K562 (cell line): Measurements from ENCODE around the gene KCNC3. TPM values are rescaled to one million over a fixed set of nuclear protein-coding genes. Genes with fewer than 3 reads are reported as not detected.

Experiments used
- ATAC-seq: fragments of 200-7000 bp; cut with Tn5 transposase; 3 replicates; pipeline ENCODE4 v1.9.1; 2020; ENCODE audit warnings: moderate library complexity
- BruUV-seq: library from RNA; stranded (reverse); fragments of 400-500 nt; replicated peaks from 2 replicates; lab custom pipeline; 2021; lab: Mats Ljungman, UMichigan
- CTCF ChIA-PET: fragments of 300-600 bp; formaldehyde crosslinking; extraction: SDS; loops from one replicate; lab custom pipeline; 2021; ENCODE audit warnings: low intra/inter-chr PET ratio; lab: Yijun Ruan, JAX
- POLR2A ChIA-PET: fragments of 300-600, 350-650 bp; sonication (Branson Sonifier 250); formaldehyde crosslinking; extraction: SDS; loops from one replicate; lab custom pipeline; 2021; ENCODE audit warnings: antibody characterized with exemption, inconsistent platforms; lab: Yijun Ruan, JAX
- DNase-seq, 4 experiments: peaks; one replicate each; pipeline versions ENCODE4 v3.0.0 to v3.0.0-alpha.2; 2011 to 2018; ENCODE audit warnings: low spot score in 3 of 4, mixed read lengths in 3 of 4; ENCODE audit errors: extremely low read depth in 1 of 4
- FAIRE-seq: peaks from 2 replicates; lab custom pipeline; 2011; peaks lifted over from hg19 to GRCh38; lab: Jason Lieb, UNC
- H2AFZ ChIP-seq: 2 replicates; pipeline ENCODE4 v1.6.0; 2011; ENCODE audit warnings: low read depth, low read length, control low read depth, inconsistent platforms
- H3K27ac ChIP-seq: fragments of 200-600 bp; 3 replicates; pipeline ENCODE4 v1.8.0; 2011; ENCODE audit warnings: low read depth, mild to moderate bottlenecking, control low read depth, inconsistent platforms, low read length, moderate library complexity, mixed read lengths; ENCODE audit errors: extremely low read depth
- H3K27me3 ChIP-seq, 2 experiments: fragments of 300-600 bp in 1 of 2; 2 replicates in 1 of 2; 3 replicates in 1 of 2; pipeline versions ENCODE4 v1.6.0 to v1.8.0; 2011; ENCODE audit warnings: inconsistent platforms in 2 of 2, low read length in 2 of 2, mild to moderate bottlenecking in 1 of 2, mixed read lengths in 1 of 2, moderate library complexity in 1 of 2; ENCODE audit not compliant: control insufficient read depth in 2 of 2, insufficient read depth in 2 of 2
- H3K36me3 ChIP-seq: fragments of 300-600 bp; 3 replicates; pipeline ENCODE4 v1.8.0; 2011; ENCODE audit warnings: mild to moderate bottlenecking, low read length, inconsistent platforms; ENCODE audit not compliant: control insufficient read depth, insufficient read depth
- H3K4me1 ChIP-seq, 2 experiments: fragments of 200-600 bp in 1 of 2; replicated peaks in 1 of 2; 2 replicates in 1 of 2; 3 replicates in 1 of 2; pipeline versions ENCODE4 v1.5.1 to v1.8.0; 2011; ENCODE audit warnings: inconsistent platforms in 2 of 2, low read length in 2 of 2, mild to moderate bottlenecking in 1 of 2, mixed read lengths in 1 of 2, moderate library complexity in 1 of 2; ENCODE audit not compliant: control insufficient read depth in 2 of 2, insufficient read depth in 2 of 2
- H3K4me2 ChIP-seq: 2 replicates; pipeline ENCODE4 v1.6.1; 2011; ENCODE audit warnings: low read length, control low read depth, inconsistent platforms, mixed read lengths; ENCODE audit not compliant: insufficient read depth
- H3K4me3 ChIP-seq: fragments of 200-600 bp; sonication (generic), shearing (Covaris generic); 2 replicates; pipeline ENCODE4 v1.5.1; 2016; ENCODE audit warnings: control low read depth, inconsistent platforms
- H3K79me2 ChIP-seq: fragments of 200-600 bp; 3 replicates; pipeline ENCODE4 v1.8.0; 2011; ENCODE audit warnings: low read length, inconsistent platforms; ENCODE audit not compliant: control insufficient read depth, insufficient read depth
- H3K9ac ChIP-seq, 2 experiments: 2 replicates each; pipeline versions ENCODE4 v1.6.0 to v1.6.1; 2011; ENCODE audit warnings: low read depth in 2 of 2, low read length in 2 of 2, control low read depth in 1 of 2, inconsistent platforms in 1 of 2, mild to moderate bottlenecking in 1 of 2, mixed read lengths in 1 of 2; ENCODE audit not compliant: insufficient read depth in 1 of 2
- H3K9me1 ChIP-seq: one replicate; pipeline ENCODE4 v1.6.0; 2011; ENCODE audit warnings: inconsistent platforms, mild to moderate bottlenecking, low read length, moderate library complexity; ENCODE audit not compliant: control insufficient read depth, insufficient read depth
- H3K9me3 ChIP-seq: replicated peaks from 2 replicates; pipeline ENCODE4 v1.5.1; 2011; ENCODE audit warnings: low read depth, low read length, inconsistent platforms; ENCODE audit not compliant: control insufficient read depth, insufficient read depth
- H4K20me1 ChIP-seq: replicated peaks from 2 replicates; pipeline ENCODE4 v1.6.1; 2011; ENCODE audit warnings: low read length, inconsistent platforms, mixed read lengths; ENCODE audit not compliant: control insufficient read depth, insufficient read depth
- POLR2A ChIP-seq: fragments of 450-650 bp; conservative IDR thresholded peaks from 2 replicates; pipeline ENCODE4 v1.6.1; 2016
- WGBS: fragments of 100-300 bp; shearing (Covaris generic); methylation state at CpG from one replicate; pipeline ENCODE4 v1.1.6; 2016; ENCODE audit warnings: low coverage, mixed read lengths; ENCODE audit not compliant: insufficient coverage; ENCODE audit errors: missing lambda C conversion rate; 5-methylcytosine and 5-hydroxymethylcytosine counted together
- in situ Hi-C: fragments of 300-500 bp; cut with MboI; formaldehyde crosslinking; loops from 4 replicates; pipeline ENCODE4 v1.15.0; 2018; ENCODE audit warnings: inconsistent platforms, mixed read lengths
- intact Hi-C: fragments of 100-400 bp; cut with micrococcal nuclease; formaldehyde crosslinking; loops from 2 replicates; pipeline ENCODE4 v1.14.2; 2022
- polyA plus RNA-seq, 8 experiments: library from polyadenylated mRNA; depleted of rRNA in 4 of 8; stranded (reverse) in 5 of 8; unstranded in 3 of 8; fragments of >200 nt; fragmentation: Nextera tagmentation in 2 of 8; fragmentation: Illumina TruSeq in 1 of 8; extraction: Ambion mirVana in 2 of 8; extraction: Trizol in 1 of 8; gene quantifications; 2 replicates each; pipeline versions ENCODE4 v1.2.1 to v1.2.3, GENCODE V29; 2011 to 2014; ENCODE audit warnings: inconsistent platforms in 1 of 8, missing spikeins in 1 of 8
- total RNA-seq, 7 experiments: library from RNA; depleted of rRNA in 6 of 7; stranded (reverse); fragments of >200 nt in 6 of 7; fragmentation: Illumina TruSeq in 2 of 7; extraction: Trizol in 2 of 7; gene quantifications; 2 replicates each; pipeline versions ENCODE4 v1.2.1 to v1.2.3, GENCODE V29; 2011 to 2021; ENCODE audit warnings: low replicate concordance in 1 of 7
- TF ChIP-seq, protein P1 (sequence below): fragments of 250-450 bp; sonication (Bioruptor Pico); IDR thresholded peaks from 2 replicates; pipeline ENCODE4 v1.8.0; 2022; ENCODE audit warnings: inconsistent platforms
- TF ChIP-seq, protein P2 (sequence below): sonication (generic); formaldehyde crosslinking; IDR thresholded peaks from 2 replicates; pipeline ENCODE4 v1.8.1; 2023; ENCODE audit warnings: mild to moderate bottlenecking, missing genetic modification reagents

The KCNC3 gene
- total and polyA plus RNA-seq, 9 of the 15 experiments (the other 6 are each of a cell fraction or from before 2014, with no cell fraction given), result 0.03 to 26.2 (median 2.0) TPM

GRCh38 chr19:50322234-50322633 is 6.9 kb downstream of the KCNC3 start:
- H3K4me2 ChIP-seq, result no peak overlapping the region
- peaks cover 24% of the 10 kb centered on the region; the same call in 1 of the 3 replicates for H3K36me3 ChIP-seq
- BruUV-seq, result no TSS peak
- no peak for FAIRE-seq
- intact Hi-C loops, result no loop called here
- H3K4me3 ChIP-seq, result no peak overlapping the region
- peaks cover 3% of the 10 kb centered on the region for H3K9me1 ChIP-seq
- peak overlapping the region in 1 of 2 experiments; percentile 52; a peak in 1 of 4 replicates for H3K9ac ChIP-seq
- H3K9me3 ChIP-seq, result no peaks in the 10 kb centered on the region
- WGBS, result 76% methylated on average over 9 of the region's 12 CpGs
- H3K27ac ChIP-seq, result no peak overlapping the region
- peaks cover 14 to 34% of the 10 kb centered on the region in 2 experiments for H3K4me1 ChIP-seq
- TF ChIP-seq, protein P1, sequence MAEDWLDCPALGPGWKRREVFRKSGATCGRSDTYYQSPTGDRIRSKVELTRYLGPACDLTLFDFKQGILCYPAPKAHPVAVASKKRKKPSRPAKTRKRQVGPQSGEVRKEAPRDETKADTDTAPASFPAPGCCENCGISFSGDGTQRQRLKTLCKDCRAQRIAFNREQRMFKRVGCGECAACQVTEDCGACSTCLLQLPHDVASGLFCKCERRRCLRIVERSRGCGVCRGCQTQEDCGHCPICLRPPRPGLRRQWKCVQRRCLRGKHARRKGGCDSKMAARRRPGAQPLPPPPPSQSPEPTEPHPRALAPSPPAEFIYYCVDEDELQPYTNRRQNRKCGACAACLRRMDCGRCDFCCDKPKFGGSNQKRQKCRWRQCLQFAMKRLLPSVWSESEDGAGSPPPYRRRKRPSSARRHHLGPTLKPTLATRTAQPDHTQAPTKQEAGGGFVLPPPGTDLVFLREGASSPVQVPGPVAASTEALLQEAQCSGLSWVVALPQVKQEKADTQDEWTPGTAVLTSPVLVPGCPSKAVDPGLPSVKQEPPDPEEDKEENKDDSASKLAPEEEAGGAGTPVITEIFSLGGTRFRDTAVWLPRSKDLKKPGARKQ, result no peak
- TF ChIP-seq, protein P2, sequence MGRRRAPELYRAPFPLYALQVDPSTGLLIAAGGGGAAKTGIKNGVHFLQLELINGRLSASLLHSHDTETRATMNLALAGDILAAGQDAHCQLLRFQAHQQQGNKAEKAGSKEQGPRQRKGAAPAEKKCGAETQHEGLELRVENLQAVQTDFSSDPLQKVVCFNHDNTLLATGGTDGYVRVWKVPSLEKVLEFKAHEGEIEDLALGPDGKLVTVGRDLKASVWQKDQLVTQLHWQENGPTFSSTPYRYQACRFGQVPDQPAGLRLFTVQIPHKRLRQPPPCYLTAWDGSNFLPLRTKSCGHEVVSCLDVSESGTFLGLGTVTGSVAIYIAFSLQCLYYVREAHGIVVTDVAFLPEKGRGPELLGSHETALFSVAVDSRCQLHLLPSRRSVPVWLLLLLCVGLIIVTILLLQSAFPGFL (CRISPR knock-in tag), result no peak
- 0 out of 2 replicates have a peak, but pooled peaks have one; percentile 15 for TF ChIP-seq POLR2A
- CTCF ChIA-PET, result no interaction called here
- peaks cover 14% of the 10 kb centered on the region for H3K79me2 ChIP-seq
- H4K20me1 ChIP-seq, result peaks cover 41% of the 10 kb centered on the region
- POLR2A ChIA-PET, result interaction anchor here (1.6 kb wide), 1 partner anchor 10 kb away, joined by 6 read pairs; no protein-coding TSS in a partner anchor
- H2AFZ ChIP-seq, result no peak overlapping the region
- no peak for ATAC-seq
- DNase-seq, result no peak
- H3K27me3 ChIP-seq, result no peaks in the 10 kb centered on the region
- in situ Hi-C loops, result no loop called here
